HG02981 (cell line): Measurements from ENCODE around the gene LRRC74A.

Source experiments
- ATAC-seq: cut with Tn5 transposase; IDR thresholded peaks from one replicate; pipeline ENCODE4 v1.9.1; 2021; ENCODE audit warnings: mild to moderate bottlenecking, moderate library complexity; ENCODE audit not compliant: unreplicated experiment

The LRRC74A gene

DNA sequence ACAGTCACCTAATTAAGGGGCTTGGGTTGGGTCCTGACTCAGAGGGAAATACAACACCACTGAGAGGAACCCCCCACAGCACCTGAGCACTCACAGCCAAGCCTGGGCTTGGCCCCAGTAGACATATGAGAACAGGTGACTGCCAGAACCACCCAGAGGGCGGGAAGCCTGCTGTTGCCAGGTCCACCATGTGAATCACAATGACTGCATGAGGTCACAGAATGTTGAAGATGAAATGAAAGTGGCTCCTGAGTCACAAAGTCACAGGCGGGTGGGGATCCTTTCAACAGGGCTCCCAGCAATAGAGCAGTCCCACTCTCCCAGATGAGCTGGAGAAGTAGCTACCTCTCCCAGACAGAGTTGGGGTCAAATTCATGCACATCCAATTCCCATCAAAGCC lies at the start of gene LRRC74A:
Gene LRRC74A (plus strand): TSS at position 287 of the 400 bp plus-strand sequence. CDS start 290 bp downstream, outside the sequence.
- no peak for ATAC-seq

DNA sequence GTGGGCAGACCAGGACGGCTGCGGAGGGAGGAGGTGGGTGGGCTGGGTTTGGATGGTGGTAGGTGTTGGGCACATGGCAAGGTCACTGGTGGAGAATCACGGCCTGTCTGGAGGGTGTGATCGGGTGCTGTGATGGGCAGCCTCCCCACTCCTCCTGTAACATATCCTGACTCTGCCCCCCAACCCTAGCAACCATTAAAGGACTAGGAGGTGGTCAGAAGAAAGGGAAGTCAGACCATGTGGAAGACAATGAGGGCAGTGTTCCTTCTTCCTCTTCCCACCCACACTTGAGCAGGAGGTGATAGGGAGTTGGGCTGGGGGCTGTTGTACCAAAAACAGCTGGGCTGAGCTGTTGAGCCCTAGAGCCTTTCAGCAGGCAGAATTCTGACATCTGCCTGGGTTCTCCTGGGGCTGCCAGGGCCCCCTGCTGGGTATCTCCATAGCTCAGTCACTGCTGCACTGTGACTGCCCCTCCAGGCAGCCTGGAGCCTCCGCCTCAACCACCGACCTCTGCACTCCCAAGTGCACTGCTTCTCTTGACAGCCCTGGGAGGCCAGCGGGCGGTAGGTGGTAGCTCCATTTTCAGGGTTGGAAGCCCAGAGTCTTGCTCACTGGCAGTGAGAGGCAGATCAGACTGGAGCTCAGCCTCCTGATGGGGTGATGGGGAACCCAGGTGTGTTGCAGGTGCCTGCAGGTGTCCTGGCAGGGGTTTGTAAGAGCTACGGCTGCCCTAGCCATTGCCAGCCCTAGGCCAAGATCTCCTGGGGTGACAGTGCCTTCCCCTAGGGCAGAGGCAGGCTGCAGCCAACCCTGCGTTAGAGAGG lies 49.6 kb upstream of the LRRC74A start:
- no peak for ATAC-seq

DNA sequence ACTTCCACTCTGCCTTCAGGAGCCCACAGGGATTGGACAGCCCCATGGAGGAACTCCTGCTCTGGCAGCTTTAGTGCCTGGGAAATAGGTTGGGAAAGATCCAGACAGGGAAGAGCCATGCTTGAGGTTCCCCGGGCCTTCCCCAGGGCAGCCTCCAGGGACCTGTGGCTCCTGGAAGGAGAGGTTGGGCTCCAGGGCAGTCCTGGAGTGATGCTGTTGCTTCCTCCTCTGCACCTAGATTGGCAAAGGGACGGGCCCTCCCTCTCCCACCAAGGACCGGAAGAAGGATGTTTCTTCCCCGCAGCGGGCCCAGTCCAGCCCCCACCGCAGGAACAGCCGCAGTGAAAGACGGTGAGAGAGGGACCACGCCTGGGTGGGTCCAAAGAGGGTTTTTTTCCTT lies 48.5 kb upstream of the LRRC74A start:
- no peak for ATAC-seq

GRCh38 chr14:76778546-76779215 lies 47.5 kb upstream of the LRRC74A start:
- ATAC-seq: no peak

- no peak for ATAC-seq
These were observed 46.8 kb upstream of the LRRC74A start for GRCh38 chr14:76779221-76780057.

DNA sequence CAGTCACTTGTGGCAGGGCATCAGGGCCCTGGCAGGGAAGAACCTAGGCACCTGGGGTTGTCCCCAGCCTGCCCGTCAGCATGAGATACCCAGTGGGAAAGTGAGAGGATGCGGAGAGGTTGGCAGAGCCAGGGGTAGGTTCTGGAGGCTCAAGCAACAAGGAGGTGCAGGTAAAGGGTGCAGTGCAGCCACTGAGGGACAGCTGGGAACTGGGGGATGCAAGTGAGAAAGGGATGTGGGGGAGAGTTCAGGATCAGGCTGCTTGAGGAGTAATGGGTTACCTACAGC lies 46.2 kb upstream of the LRRC74A start:
- no peak for ATAC-seq

GRCh38 chr14:76780360-76780759 lies 45.8 kb upstream of the LRRC74A start:
- no peak for ATAC-seq

- no peak for ATAC-seq
These were observed 45.1 kb upstream of the LRRC74A start for GRCh38 chr14:76780875-76781647.

- no peak for ATAC-seq
These were observed 44.6 kb upstream of the LRRC74A start for GRCh38 chr14:76781648-76782051.

- no peak for ATAC-seq
These were observed 43.9 kb upstream of the LRRC74A start for GRCh38 chr14:76782115-76782884.

- peak; percentile 45 for ATAC-seq
These were observed 43.2 kb upstream of the LRRC74A start for GRCh38 chr14:76782885-76783566.

GRCh38 chr14:76784266-76784874 lies 41.8 kb upstream of the LRRC74A start:
- no peak for ATAC-seq

DNA sequence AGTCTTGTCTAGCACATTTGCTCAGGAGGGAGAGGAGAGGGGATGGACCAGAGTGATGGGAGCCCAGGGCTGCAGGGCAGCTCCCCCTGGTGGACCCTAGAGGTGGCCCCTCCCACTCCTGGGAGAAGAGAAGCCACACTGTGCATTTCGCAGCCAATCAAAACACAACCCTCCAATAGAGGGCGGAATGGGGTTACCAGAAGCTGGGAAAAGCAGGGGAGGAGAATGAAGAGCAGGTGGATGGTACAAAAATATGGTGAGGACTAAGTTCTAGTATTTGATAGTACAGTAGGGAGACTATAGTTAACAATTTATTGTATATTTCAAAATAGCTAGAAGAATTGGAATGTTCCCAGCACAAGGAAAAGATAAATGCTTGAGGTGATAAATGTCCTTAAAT lies 41.3 kb upstream of the LRRC74A start:
- ATAC-seq: peak; percentile 70

DNA sequence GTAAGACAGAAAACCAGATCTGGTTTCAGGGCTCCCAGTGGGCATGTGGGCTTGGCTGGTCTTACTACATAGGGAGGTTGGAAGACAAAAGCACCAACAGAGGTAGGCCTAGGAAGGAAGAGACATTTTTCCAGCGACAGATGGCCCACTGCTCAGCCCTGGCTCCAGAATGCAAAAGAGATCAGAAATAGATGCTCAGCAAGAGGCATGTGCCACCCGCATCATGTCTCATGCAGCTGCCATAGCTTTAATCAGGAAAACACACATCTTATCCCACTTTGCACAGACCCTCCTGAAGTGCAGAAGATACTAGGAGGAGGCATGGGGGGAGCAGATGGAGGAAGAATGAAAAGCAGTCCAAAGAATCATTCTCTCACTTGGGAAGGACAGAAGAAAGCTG lies 39.6 kb upstream of the LRRC74A start:
- ATAC-seq: no peak

DNA sequence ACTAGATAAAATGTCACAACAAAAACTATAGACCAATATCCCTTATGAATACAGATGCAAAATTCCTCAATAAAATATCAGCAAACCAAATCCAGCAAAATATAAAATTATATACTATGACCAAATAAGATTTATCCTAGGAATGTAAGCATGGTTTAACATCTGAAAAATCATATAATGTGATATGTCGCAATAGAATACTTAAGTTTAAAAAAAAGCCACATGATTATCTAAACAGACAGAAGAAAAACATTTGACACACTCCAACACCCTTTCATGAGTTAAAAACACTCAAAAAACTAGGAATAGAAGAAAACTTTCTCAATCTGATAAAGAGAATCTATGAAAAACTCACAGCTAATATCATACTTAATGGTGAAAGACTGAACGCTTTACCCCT lies 33.8 kb upstream of the LRRC74A start:
- ATAC-seq: no peak

GRCh38 chr14:76793324-76793723 lies 32.9 kb upstream of the LRRC74A start:
- ATAC-seq: no peak

DNA sequence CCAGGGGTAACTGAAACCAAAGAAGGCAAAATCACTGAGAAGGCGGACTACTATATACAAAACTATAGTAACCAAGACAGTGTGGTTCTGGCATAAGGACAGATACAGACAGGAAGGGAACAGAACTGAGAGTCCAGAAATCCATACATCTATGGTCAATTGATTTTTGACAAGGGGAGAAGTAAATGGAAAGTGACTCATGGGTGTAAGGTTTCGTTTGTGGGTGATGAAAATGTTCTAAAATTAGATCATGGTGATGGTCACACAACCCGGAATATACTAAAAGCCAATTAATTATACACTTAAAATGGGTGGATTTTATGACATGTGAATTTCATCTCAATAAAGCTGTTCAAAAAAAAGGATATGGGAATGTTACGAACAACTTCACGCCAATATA lies 32.3 kb upstream of the LRRC74A start:
- no peak for ATAC-seq

DNA sequence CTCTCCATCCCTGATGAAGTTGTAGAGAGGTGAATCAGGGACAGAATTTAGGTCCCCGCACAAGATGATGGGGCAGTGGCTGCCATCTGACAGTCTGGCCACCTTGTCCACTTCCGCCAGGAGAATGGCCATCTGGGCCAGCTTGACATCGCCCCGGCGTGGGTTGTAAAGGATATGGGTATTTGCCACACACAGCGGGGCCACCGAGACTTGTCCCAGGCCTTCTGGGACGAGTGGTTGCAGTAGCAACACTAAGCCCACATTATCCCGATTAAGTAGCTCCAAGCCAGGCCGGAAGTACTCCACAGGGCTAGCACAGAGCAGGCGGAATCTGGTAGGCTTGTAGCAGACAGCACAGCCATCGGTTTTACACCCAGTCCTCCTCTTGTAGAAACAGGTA lies 19.8 kb upstream of the LRRC74A start:
- no peak for ATAC-seq

DNA sequence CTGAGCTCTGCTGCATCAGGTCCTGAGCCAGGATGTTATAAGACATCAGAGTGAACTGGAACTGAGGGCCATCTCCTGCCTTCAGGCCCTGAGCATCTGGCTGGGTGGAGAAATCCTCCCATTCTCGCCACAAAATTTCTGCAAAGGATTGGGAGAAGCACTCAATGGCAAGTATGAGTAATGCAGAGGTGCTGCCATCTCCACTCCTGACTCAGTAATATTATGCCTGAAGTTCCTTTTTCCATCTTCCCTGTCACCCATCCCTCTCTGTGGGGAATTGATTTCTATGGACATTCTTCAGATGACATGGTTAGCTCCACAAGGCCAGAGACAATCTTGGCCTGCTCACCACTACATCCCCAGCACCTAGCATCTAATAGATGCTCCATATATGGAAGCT lies 18.2 kb upstream of the LRRC74A start:
- ATAC-seq: no peak
